ENCODE measurements around the gene PLCB4. TPM values are rescaled to one million over a fixed set of nuclear protein-coding genes. Genes with fewer than 3 reads are reported as not detected.

PLCB4 gene
- total RNA-seq, 2 experiments from 2014 or later: 0.06 TPM; not detected in 1

GRCh38 chr20:9059931-9060330, 9.0 kb upstream of the PLCB4 start:
- no peak overlapping the region for H3K4me3 ChIP-seq (ENCODE audit: low read length)
- peaks cover 0 to 5% of the 10 kb centered on the region in 2 experiments for H3K9me3 ChIP-seq (ENCODE audit: control insufficient read depth in 1 of 2, insufficient read depth in 1 of 2, low read length in 2 of 2)
- no peaks in the 10 kb centered on the region for H3K27me3 ChIP-seq (ENCODE audit: control insufficient read depth in 1 of 2, insufficient read depth in 2 of 2, low read length in 2 of 2)
- ChIA-PET CTCF (no interaction called here), POLR2A (no interaction called here)
- ATAC-seq (ENCODE audit: poor library complexity) (no peak), DNase-seq (no peak)
- H3K4me1 ChIP-seq (ENCODE audit: insufficient read depth, low read length): no peaks in the 10 kb centered on the region
- no peaks in the 10 kb centered on the region for H3K27me3 Mint-ChIP-seq
- intact Hi-C loops (cut with DNase I, micrococcal nuclease): no loop called here
- no peak overlapping the region for H3K27ac ChIP-seq (ENCODE audit: low read depth in 1 of 2, low read length in 2 of 2)
- H3K9me3 Mint-ChIP-seq: peaks cover 4% of the 10 kb centered on the region
- no peak for TF ChIP-seq CTCF (IDR thresholded peaks at IDR 0.05)
- H3K36me3 Mint-ChIP-seq (ENCODE audit: low read depth): no peaks in the 10 kb centered on the region
- H3K27ac Mint-ChIP-seq: no peak overlapping the region
- no peak overlapping the region for H3K4me3 Mint-ChIP-seq
- H3K36me3 ChIP-seq (ENCODE audit: insufficient read depth, low read length): no peaks in the 10 kb centered on the region
- H3K4me1 Mint-ChIP-seq (ENCODE audit: low read depth): no peaks in the 10 kb centered on the region

GRCh38 chr20:9061434-9061833, 7.5 kb upstream of the PLCB4 start:
- ATAC-seq (ENCODE audit: poor library complexity): no peak

DNA sequence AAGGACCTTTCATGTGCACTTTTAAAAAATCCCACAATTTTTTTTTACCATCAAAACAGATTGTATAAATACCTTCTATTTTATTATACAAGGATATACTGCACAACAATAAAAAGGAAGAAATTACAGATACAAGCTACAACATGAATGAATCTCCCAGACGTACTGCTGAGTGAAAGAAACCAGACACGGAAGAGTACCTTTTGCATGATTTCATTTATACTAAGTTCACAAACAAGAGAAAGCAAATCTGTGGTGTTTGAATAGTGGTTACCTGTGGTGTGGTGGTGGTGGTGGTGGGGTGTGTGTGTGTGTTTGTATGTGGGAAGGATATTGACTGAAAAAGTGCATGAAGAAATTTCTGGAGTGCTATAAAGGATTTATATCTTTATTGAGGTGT, 6.8 kb upstream of the PLCB4 start:
- no peak overlapping the region for H3K27ac Mint-ChIP-seq
- POLR2A ChIA-PET: no interaction called here
- intact Hi-C loops (cut with DNase I, micrococcal nuclease): no loop called here

More at GRCh38 chr20:9061434-9061833, 7.5 kb upstream of the PLCB4 start:
- H3K27me3 Mint-ChIP-seq: peaks cover 3% of the 10 kb centered on the region
- intact Hi-C loops (cut with DNase I, micrococcal nuclease): no loop called here
- TF ChIP-seq CTCF (IDR thresholded peaks at IDR 0.05): no peak
- peaks cover 0 to 5% of the 10 kb centered on the region in 2 experiments for H3K9me3 ChIP-seq (ENCODE audit: control insufficient read depth in 1 of 2, insufficient read depth in 1 of 2, low read length in 2 of 2)
- ChIA-PET CTCF (no interaction called here), POLR2A (no interaction called here)
- H3K4me3 ChIP-seq (ENCODE audit: low read length): no peak overlapping the region
- H3K4me3 Mint-ChIP-seq: no peak overlapping the region
- H3K36me3 Mint-ChIP-seq (ENCODE audit: low read depth): no peaks in the 10 kb centered on the region
- H3K27ac ChIP-seq (ENCODE audit: low read depth in 1 of 2, low read length in 2 of 2): no peak overlapping the region
- H3K9me3 Mint-ChIP-seq: peaks cover 7% of the 10 kb centered on the region
- no peaks in the 10 kb centered on the region for H3K27me3 ChIP-seq (ENCODE audit: control insufficient read depth in 1 of 2, insufficient read depth in 2 of 2, low read length in 2 of 2)
- H3K4me1 Mint-ChIP-seq (ENCODE audit: low read depth): no peaks in the 10 kb centered on the region
- no peak for DNase-seq
- H3K4me1 ChIP-seq (ENCODE audit: insufficient read depth, low read length): no peaks in the 10 kb centered on the region
- H3K36me3 ChIP-seq (ENCODE audit: insufficient read depth, low read length): no peaks in the 10 kb centered on the region
- no peak overlapping the region for H3K27ac Mint-ChIP-seq

More for the DNA sequence above, 6.8 kb upstream of the PLCB4 start:
- no peak for TF ChIP-seq CTCF (IDR thresholded peaks at IDR 0.05)
- H3K4me1 ChIP-seq (ENCODE audit: insufficient read depth, low read length): no peaks in the 10 kb centered on the region
- peaks cover 8% of the 10 kb centered on the region for H3K27me3 Mint-ChIP-seq
- no peak overlapping the region for H3K4me3 Mint-ChIP-seq
- CTCF ChIA-PET: no interaction called here
- no peaks in the 10 kb centered on the region for H3K36me3 Mint-ChIP-seq (ENCODE audit: low read depth)
- no peak overlapping the region for H3K4me3 ChIP-seq (ENCODE audit: low read length)
- H3K36me3 ChIP-seq (ENCODE audit: insufficient read depth, low read length): no peaks in the 10 kb centered on the region
- peaks cover 0 to 5% of the 10 kb centered on the region in 2 experiments for H3K9me3 ChIP-seq (ENCODE audit: control insufficient read depth in 1 of 2, insufficient read depth in 1 of 2, low read length in 2 of 2)
- H3K27ac ChIP-seq (ENCODE audit: low read depth in 1 of 2, low read length in 2 of 2): no peak overlapping the region
- DNase-seq (no peak), ATAC-seq (ENCODE audit: poor library complexity) (no peak)
- H3K27me3 ChIP-seq (ENCODE audit: control insufficient read depth in 1 of 2, insufficient read depth in 2 of 2, low read length in 2 of 2): no peaks in the 10 kb centered on the region
- peaks cover 7% of the 10 kb centered on the region for H3K9me3 Mint-ChIP-seq
- no peaks in the 10 kb centered on the region for H3K4me1 Mint-ChIP-seq (ENCODE audit: low read depth)

All from CD4-positive, alpha-beta T cell (primary cell).